NOMO-1 treated with dmso at 0.1 percent for 144 hours (cell line): ENCODE results near the gene LILRA6.

Experiments used
- DNase-seq: peaks from one replicate; lab custom pipeline; 2025; ENCODE audit not compliant: unreplicated experiment; lab: John Stamatoyannopoulos, UW

The LILRA6 gene

DNA sequence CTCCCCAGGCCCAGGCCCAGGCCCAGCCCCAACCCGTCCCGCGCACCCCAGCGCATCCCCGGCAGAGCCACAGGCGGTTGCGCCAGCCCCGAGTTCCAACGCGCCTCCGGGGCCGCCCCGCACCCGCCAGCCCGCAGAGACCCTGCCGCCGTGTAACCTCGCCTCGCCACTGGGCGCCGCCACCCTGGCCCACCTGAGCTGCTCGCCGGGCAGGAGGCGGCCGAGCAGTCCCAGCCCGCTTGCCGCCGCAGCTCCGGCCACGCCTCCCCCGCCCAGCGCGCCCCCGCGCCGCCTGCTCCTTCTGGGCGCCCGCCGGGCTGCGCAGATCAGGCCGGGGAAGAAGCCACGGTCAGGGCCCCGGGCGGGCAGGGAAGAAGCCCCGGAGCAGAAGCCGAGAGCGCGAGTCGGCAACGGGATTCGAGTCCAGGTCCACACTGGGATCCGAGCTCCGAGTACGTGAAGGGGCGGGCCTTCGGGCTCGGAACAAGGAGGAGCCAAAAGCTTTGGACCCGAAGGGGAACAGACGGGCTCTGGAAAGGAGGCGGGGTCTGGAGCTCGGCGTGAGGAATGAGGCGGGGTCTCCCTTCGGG lies 53.4 kb downstream of the LILRA6 start, which contains the start of gene MBOAT7:
MBOAT7 (minus strand) TSS at position 436 of the 590 bp plus-strand sequence. CDS start 1,072 bp downstream, outside the sequence.
- DNase-seq: no peak

DNA sequence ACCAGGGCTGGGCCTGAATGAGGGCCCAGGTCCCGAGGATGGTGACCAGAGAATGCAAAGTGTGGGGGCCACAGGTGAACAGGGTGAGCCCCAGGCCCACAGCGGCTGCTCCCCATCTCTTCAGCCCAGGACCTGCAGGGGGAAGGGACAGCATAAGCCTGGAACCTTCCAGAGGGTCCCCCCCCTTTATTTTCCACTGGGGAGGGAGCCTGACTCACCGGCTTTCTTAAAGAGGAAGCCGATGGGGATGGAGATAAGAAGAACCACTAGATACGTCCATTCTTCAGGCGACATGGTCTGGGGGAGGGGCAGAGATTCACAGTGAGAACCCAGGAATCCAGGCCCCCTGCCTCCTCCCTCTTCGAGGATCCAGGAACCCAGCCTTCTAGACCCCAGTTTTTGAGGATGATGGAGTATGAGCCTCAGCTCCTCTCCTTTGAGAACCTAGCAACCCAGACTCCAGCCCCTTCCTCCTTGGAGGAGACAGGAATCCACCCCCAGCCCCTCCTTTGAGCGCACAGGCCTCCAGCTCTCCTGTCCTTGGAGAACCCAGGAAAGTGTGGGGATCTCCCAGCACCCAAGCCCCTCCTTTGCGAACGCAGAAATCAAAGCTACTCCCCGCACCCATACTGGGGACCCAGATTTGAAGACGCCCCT lies 54.2 kb downstream of the LILRA6 start:
- DNase-seq: peak; percentile 48

DNA sequence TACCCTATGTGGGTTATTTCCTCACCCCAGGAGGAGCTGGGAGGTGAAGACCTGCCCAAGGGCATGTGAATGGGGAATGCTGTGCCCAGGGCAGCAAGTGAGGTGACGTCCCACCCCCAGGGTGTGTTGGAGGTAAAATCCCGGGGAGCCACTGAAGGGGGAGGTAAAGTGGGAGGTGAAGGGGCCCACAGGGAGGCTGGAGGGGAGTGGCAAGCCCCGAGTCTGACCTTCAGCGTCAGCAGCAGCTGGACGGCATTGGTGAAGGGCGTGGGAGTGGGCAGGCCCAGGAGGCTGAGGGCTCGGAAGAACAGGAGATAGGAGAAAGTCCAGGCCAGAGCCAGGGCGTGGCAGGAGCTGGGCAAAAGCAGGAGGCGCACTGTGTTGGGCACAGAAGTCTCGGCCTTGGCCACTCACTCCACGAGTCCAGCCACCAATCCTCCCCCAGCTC lies 55.6 kb downstream of the LILRA6 start:
- DNase-seq: no peak
